Stimulated activated CD8-positive, alpha-beta memory T cell treated with anti-CD3 and anti-CD28 coated beads, Interleukin-2, amount 100 ng/mL, for 1 hour (primary cell): ENCODE measurements around the gene TSGA10IP.

Experiments used
- DNase-seq, 2 donors: peaks; one replicate each; pipeline ENCODE4 v3.0.0-alpha.2; 2020; ENCODE audit warnings: low read depth in 2 of 2

TSGA10IP gene

DNA sequence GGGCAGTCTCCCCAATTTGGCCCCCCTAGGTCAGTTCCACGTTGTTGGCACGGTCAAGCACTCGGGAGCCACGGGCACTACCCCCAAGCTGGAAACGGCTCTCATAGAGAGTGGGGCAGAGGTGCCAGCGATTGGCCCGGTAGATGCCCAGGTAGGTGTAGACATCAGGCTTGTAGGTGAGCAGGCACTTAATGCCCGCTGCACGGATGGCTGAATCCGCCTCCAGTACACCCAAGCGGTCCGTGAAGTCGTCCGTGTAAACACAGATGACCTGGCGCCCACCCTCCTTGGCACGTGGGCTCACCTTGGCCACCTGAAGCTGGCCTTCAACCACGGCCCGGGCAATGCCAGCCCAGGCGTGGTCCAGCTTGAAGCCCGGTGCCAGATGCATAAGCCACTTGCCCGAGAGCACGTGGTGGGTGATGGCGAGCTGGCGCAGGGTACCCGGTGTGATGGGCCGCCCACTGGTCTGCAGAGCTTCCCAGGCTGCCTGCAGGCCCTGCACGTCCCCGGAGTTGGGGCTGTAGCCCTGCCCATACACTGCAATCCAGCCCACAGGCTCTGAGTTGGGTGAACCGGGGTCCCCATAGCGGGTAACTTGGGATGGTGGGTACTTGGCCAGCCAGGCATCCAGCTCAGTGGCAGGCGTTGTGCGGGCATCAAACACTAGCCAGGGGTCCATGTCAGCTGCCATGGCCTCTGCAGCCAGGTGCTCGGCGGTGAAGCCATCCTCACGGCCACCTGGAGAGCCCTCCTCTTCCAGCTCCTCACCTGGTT, 27.7 kb upstream of the TSGA10IP start:
- DNase-seq, result no peak

DNA sequence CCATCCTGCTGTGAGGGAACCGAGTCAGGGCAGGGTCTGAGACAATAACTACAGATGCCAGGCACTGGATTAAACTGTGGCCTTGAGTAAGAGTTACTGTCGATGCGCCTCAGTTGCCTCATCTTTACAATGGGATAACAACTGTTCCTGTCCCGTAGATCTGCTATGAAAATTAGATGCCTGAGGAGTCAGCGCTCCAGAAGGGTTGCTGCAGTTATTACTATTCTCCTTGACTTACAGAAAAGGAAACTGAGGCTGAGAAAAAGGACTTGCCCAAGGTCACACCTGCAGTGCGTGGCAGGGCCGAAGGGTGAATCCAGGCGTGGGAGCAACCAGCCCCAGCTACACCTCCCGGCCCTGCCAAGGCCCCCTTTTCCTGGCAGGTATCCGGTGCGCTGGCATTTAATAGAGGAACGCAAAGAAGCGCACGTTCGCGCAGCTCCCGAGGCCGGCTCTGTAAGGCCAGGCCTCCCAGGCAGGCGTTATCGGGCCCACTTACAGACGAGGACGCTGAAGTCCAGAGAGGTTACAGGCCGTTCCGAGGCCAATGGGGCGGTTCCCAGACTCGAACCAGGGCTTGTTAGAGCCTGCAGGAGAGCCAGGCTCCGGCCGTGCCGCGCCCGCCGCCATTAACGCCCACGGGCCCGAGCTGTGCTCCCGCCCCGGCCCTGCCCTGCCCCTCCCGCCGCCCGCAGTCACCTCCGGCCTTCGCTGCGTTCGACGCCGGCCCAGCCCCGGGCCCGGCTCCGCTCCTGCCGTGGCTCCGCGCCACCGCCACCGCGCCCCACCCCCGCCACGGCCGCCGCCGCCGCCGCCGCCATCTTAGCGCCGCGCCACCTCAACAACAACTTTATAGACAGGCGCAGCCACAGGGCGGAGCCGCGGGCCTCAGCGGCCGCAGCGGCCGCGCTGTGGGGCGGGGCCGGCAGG, 26.8 kb upstream of the TSGA10IP start, which contains the start of gene C11orf68:
TSS of gene C11orf68 (minus strand) at position 852 of the 930 bp plus-strand sequence. CDS start at position 821, 31 bp downstream.
- DNase-seq, result no peak

DNA sequence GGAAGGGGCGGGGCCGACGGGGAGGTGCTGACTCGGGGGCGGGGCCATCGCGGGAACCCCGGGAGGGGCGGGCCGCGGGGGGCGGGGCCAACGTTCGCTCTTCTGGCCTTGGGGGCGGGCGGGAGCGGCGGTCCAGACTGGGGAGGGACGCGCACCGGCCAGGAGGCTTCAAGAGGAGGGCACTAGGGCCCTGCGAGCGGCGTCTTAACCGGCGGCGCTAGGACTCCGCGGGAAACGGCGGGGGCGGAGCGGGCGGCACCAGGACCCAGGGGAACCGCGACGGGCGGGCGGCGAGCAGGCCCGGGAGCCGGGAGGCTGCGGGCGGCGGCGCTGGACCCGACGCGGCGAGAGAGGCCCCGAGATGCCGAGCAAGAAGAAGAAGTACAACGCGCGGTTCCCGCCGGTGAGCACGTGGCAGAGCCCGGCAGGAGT, 26.1 kb upstream of the TSGA10IP start, which contains the start of gene DRAP1:
TSS of gene DRAP1 (plus strand) at position 286 of the 432 bp plus-strand sequence. CDS start at position 362, 76 bp downstream.
- peak; percentile 99 to 100 for DNase-seq

DNA sequence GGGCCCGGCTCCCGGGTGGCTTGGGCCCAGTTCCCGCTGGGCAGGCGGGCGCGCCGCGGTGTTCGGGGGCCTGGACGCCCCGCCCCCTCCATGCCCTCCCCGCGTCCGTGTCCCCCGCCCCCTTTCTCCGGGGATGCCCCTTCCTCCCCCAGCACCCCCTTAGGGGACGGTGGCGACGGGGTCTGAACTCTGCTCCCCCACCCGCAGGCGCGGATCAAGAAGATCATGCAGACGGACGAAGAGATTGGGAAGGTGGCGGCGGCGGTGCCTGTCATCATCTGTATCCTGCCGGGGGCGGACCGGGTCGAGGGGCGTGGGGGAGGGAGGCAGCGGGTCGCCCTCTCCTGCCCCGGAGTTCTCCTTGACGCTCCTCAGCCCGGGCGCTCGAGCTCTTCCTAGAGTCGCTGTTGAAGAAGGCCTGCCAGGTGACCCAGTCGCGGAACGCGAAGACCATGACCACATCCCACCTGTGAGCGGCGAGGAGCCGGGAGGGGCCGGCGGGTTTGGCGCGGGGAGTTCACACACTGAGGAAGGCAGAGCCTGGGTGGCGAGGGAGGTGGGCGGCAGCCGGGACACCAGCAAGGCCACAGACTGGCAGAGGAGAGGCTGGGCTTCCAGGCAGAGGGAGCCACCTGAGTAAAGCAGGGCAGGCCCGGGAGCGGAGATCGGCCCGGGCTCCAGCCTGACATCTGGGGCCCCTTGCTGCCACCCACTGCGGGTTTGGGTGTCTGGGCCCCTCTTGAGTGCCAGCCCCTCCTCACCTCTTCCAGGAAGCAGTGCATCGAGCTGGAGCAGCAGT, 25.5 kb upstream of the TSGA10IP start:
- peak; percentile 20 to 36 for DNase-seq

GRCh38 chr11:65920372-65920802, 24.9 kb upstream of the TSGA10IP start:
- no peak for DNase-seq

- DNase-seq, result no peak
These were observed 24.2 kb upstream of the TSGA10IP start for GRCh38 chr11:65921033-65921555.

GRCh38 chr11:65921876-65922275, 23.4 kb upstream of the TSGA10IP start:
- no peak for DNase-seq

- DNase-seq, result no peak
These were observed 22.7 kb upstream of the TSGA10IP start for GRCh38 chr11:65922565-65922964.

DNA sequence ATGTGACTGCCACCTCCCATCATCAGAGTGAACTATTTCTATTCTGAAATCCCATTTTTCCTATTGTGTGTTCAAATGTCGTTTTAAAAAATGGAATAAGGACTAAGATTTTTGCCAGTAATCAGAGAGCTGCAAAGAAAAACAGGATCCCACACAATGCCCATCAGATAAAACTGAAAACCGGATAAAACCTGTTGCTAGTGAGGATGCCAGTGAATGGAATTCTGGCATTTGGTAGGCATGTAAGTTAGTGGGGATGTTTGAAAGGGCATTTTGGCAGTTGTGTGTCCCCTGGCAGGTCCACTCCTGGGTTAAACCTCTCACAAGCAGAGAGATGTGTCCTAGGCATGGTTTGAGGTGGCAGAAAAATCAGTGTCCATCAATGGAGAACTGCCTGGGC, 19.9 kb upstream of the TSGA10IP start:
- no peak for DNase-seq

DNA sequence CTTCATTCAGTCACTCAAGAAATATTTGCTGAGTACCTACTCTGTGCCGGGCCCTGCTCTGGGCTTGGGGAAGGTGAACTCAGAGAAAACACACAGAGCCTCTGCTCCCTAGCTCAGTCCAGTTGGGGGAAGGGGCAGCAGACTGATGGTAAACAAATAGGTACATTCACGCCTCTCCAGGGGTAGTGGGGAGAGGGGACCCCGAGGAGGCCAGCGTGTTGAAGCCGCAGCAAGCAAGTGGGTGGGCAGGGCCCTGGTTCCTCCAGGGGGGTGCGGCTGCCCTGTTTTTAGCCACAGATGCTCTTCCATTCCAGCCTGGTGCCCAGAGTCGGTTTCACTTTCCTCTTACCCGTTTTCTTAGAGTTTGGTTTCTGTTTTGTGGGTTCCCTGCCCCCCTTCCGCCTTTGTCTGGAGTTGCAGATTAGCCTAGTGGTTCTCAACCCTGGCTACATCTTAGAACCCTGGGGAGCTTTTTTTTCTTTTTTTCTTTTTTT, 17.3 kb upstream of the TSGA10IP start:
- DNase-seq, result peak; percentile 52 to 61

DNA sequence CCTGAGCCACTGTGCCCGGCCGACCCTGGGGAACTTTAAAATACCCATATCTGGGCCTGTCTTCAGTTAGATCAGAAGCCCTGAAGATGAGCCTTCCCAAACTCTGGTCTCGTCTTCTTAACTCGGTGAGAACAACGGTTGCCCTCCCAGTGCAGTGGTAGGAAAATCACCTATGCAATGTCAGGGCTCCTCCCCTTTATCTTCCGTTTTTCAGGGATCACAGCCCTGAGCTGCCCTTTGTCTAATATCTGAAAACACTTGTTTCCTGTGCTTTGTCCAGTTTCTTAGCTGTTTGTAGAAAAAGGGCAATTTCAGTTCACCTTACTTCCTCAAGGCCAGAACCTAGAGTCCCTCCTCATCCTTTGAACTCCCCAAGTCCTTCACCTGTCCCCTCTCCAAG, 16.6 kb upstream of the TSGA10IP start:
- no peak for DNase-seq

GRCh38 chr11:65931773-65932557, 13.3 kb upstream of the TSGA10IP start:
- no peak for DNase-seq

DNA sequence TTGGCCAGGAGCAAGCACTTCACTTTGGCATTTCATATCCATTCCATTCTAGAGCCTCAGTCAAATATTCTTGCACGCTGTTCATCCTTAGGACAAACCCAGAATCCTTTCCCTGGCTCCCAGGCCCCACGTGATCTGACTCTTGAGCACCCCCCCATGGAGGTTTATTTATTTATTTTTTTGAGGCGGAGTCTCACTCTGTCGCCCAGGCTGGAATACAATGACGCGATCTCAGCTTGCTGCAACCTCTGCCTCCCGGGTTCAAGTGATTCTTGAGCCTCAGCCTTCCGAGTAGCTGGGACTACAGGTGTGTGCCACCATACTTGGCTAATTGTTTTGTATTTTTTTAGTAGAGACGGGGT, 12.7 kb upstream of the TSGA10IP start:
- no peak for DNase-seq

DNA sequence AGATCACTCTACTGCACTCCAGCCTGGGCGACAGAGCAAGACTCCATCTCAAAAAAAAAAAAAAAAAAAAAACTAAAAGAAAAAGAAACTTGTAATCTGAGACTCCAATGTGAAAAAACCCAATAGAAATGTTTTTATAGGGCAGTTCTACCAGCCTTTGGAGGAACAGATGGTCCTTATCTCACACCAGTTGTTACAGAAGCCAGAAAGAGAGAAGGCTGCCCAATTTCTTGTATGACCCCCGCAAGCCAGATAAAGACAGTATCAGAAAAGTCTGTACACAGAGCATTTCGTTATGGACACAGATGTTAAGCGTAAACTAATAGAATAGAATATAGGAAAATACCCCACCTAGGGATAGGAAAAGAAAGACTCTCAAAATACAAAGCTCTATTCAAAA, 11.3 kb upstream of the TSGA10IP start:
- DNase-seq, result no peak

GRCh38 chr11:65937766-65938165, 7.5 kb upstream of the TSGA10IP start:
- DNase-seq, result no peak

GRCh38 chr11:65941720-65942310, 3.5 kb upstream of the TSGA10IP start:
- no peak for DNase-seq

DNA sequence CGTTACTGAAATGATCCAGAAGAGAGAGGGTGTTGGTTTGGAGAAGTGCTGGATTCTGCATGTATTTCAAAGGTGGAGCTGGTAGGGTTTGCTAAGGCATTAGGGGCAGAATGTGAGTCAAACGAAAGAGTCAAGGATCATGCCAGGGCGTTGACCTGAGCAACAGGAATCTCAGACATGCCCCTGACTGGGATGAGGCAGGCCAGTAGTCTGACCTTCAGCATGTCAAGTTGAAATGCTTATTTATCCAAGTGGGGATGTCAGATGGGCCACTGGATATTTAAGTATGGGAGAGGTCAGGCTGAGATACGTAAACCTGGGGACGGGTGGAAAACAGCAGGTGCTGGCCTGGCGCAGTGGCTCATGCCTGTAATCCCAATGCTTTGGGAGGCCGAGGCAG, 2.7 kb upstream of the TSGA10IP start:
- DNase-seq, result no peak

DNA sequence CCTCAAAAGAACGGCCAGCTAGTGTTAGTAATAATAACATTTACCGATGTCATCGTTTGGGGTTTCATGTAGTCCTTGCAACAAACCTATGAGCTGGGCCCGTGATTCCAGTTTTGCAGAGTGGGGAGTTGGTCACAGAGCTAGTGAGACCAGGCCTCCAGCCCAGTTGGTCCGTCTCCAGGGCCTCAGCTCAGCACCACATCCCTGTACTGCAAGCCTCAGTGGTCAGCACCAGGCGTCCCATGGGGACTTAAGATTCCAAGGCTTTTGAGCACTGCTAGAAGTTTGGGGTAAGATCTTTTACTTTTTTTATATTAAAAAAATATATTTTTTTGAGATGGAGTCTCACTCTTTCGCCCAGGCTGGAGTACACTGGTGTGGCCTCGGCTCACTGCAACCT, 1.1 kb upstream of the TSGA10IP start:
- no peak for DNase-seq

DNA sequence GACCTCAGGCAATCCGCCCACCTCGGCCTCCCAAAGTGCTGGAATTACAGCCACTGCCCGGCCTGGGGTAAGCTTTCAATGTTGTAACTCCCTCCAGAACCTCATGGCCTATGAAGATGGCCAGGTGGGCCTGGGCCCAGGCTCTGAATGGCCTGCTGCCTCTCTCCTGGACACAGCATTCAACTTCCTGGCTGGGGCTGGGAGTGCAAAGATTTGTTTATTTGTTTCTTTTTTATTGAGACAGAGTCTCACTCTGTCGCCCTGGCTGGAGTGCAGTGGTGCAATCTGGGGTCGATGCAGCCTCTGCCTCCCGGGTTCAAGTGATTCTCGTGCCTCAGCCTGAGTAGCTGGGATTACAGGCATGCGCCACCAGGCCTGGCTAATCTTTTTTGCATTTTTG, 513 bp upstream of the TSGA10IP start:
- no peak for DNase-seq

GRCh38 chr11:65945941-65946558, 770 bp downstream of the TSGA10IP start:
- DNase-seq, result no peak
